ENCODE data around the gene APOC3.

APOC3 gene

GRCh38 chr11:116807601-116808261 is 22.0 kb upstream of the APOC3 start:
- no peak for DNase-seq

- no peak for DNase-seq
These were observed 21.2 kb upstream of the APOC3 start for GRCh38 chr11:116808262-116809175.

GRCh38 chr11:116811194-116811593 is 18.5 kb upstream of the APOC3 start:
- DNase-seq = no peak

GRCh38 chr11:116812109-116812508 is 17.6 kb upstream of the APOC3 start:
- DNase-seq = no peak

- DNase-seq = no peak
These were observed 16.5 kb upstream of the APOC3 start for GRCh38 chr11:116813170-116813569.

GRCh38 chr11:116813781-116814471 is 15.8 kb upstream of the APOC3 start:
- no peak for DNase-seq

- DNase-seq = no peak
These were observed 15.2 kb upstream of the APOC3 start for GRCh38 chr11:116814502-116814901.

GRCh38 chr11:116819049-116819448 is 10.7 kb upstream of the APOC3 start:
- DNase-seq = no peak

- DNase-seq = no peak
These were observed 8.4 kb upstream of the APOC3 start for GRCh38 chr11:116821050-116821918.

- no peak for DNase-seq
These were observed 7.1 kb upstream of the APOC3 start for GRCh38 chr11:116822575-116822974.

GRCh38 chr11:116823031-116823843 is 6.5 kb upstream of the APOC3 start, which contains the start of gene APOA4:
APOA4 (minus strand) TSS chr11:116823304; CDS start chr11:116823191, 113 bp downstream.
- no peak for DNase-seq

- DNase-seq = no peak
These were observed 4.3 kb upstream of the APOC3 start for GRCh38 chr11:116825434-116825833.

- DNase-seq = no peak
These were observed 3.6 kb upstream of the APOC3 start for GRCh38 chr11:116825854-116826750.

- DNase-seq = no peak
These were observed 2.8 kb upstream of the APOC3 start for GRCh38 chr11:116826751-116827431.

GRCh38 chr11:116827461-116827860 is 2.2 kb upstream of the APOC3 start:
- DNase-seq = no peak

- no peak for DNase-seq
These were observed 829 bp upstream of the APOC3 start for GRCh38 chr11:116828632-116829524.

- DNase-seq = no peak
These were observed 641 bp downstream of the APOC3 start for GRCh38 chr11:116830184-116830912.

- DNase-seq = no peak
These were observed 2.2 kb downstream of the APOC3 start for GRCh38 chr11:116831790-116832349.
